HTR-8/SVneo (cell line): ENCODE results near the gene RACGAP1.
"Not testable (repeated sequence)": the region's sequence is repeated elsewhere in the genome, so short reads cannot be mapped to it uniquely, and the experiment has no call there.

Experiments used
- DNase-seq: peaks from one replicate; pipeline ENCODE4 v3.0.0; 2011; ENCODE audit warnings: low spot score, mixed read lengths; ENCODE audit not compliant: insufficient read length
- FAIRE-seq: peaks from 2 replicates; lab custom pipeline; 2011; peaks lifted over from hg19 to GRCh38; lab: Jason Lieb, UNC

RACGAP1 gene

GRCh38 chr12:50003595-50003994 is 21.7 kb downstream of the RACGAP1 start:
- DNase-seq = no peak
- FAIRE-seq = no peak

- FAIRE-seq = no peak
Measured at GRCh38 chr12:49998453-49998852, 26.8 kb downstream of the RACGAP1 start.

GRCh38 chr12:49990273-49990672 is 35.0 kb downstream of the RACGAP1 start:
- DNase-seq = no peak
- no peak for FAIRE-seq

More at GRCh38 chr12:49998453-49998852, 26.8 kb downstream of the RACGAP1 start:
- DNase-seq = no peak

- FAIRE-seq, DNase-seq: not testable (repeated sequence)
Measured at GRCh38 chr12:49989400-49989799, 35.9 kb downstream of the RACGAP1 start.

GRCh38 chr12:49987625-49988303 is 37.5 kb downstream of the RACGAP1 start:
- DNase-seq = no peak
- FAIRE-seq = no peak

GRCh38 chr12:49986476-49986875 is 38.8 kb downstream of the RACGAP1 start:
- not testable (repeated sequence) for DNase-seq, FAIRE-seq

- DNase-seq (no peak), FAIRE-seq (no peak)
Measured at GRCh38 chr12:49985981-49986380, 39.3 kb downstream of the RACGAP1 start.

- FAIRE-seq = no peak
- no peak for DNase-seq
Measured at GRCh38 chr12:49984476-49985359, 40.6 kb downstream of the RACGAP1 start.

GRCh38 chr12:49983892-49984291 is 41.4 kb downstream of the RACGAP1 start:
- peak; percentile 76 for FAIRE-seq
- peak; percentile 70 for DNase-seq

GRCh38 chr12:49982246-49983087 is 42.8 kb downstream of the RACGAP1 start:
- FAIRE-seq = no peak
- DNase-seq = no peak

GRCh38 chr12:49980501-49981349 is 44.6 kb downstream of the RACGAP1 start:
- FAIRE-seq (no peak), DNase-seq (no peak)

GRCh38 chr12:49979791-49980190 is 45.5 kb downstream of the RACGAP1 start:
- FAIRE-seq (no peak), DNase-seq (no peak)

- DNase-seq (no peak), FAIRE-seq (no peak)
Measured at GRCh38 chr12:49979016-49979586, 46.2 kb downstream of the RACGAP1 start.

GRCh38 chr12:49978125-49978524 is 47.2 kb downstream of the RACGAP1 start:
- no peak for DNase-seq
- FAIRE-seq = no peak

- FAIRE-seq (no peak), DNase-seq (no peak)
Measured at GRCh38 chr12:49976557-49976956, 48.7 kb downstream of the RACGAP1 start.

- FAIRE-seq (no peak), DNase-seq (no peak)
Measured at GRCh38 chr12:49975318-49975761, 50.0 kb downstream of the RACGAP1 start.

- DNase-seq = no peak
- no peak for FAIRE-seq
Measured at GRCh38 chr12:49974677-49975317, 50.5 kb downstream of the RACGAP1 start.

GRCh38 chr12:49974231-49974675 is 51.0 kb downstream of the RACGAP1 start:
- DNase-seq = no peak
- no peak for FAIRE-seq
